AG04449 (cell line): ENCODE measurements around the gene SANBR.

Experiments used
- CTCF ChIA-PET: fragments of 350-600 bp; formaldehyde crosslinking; extraction: SDS; loops from one replicate; lab custom pipeline; 2021; ENCODE audit warnings: antibody characterized with exemption; lab: Yijun Ruan, JAX
- POLR2A ChIA-PET: fragments of 400-600, 350-600 bp; formaldehyde crosslinking; extraction: SDS; loops from one replicate; lab custom pipeline; 2020; ENCODE audit warnings: antibody characterized with exemption, inconsistent platforms; lab: Yijun Ruan, JAX
- DNase-seq: peaks from one replicate; pipeline ENCODE4 v3.0.0-alpha.2; 2010; ENCODE audit warnings: low read depth, low spot score
- H3K4me3 ChIP-seq: 2 replicates; pipeline ENCODE4 v1.5.1; 2011; ENCODE audit warnings: low read depth, mild to moderate bottlenecking, control low read depth, low read length
- CTCF ChIP-seq: IDR thresholded peaks from one replicate; pipeline ENCODE4 v1.5.1; 2011; ENCODE audit warnings: mild to moderate bottlenecking, moderate library complexity, low read length, control low read depth, inconsistent platforms; ENCODE audit not compliant: insufficient read depth; ENCODE audit errors: missing control alignments

SANBR gene

GRCh38 chr2:61059382-61059781, 6.3 kb upstream of the SANBR start:
- ChIA-PET CTCF (no interaction called here), POLR2A (no interaction called here)
- no peak overlapping the region for H3K4me3 ChIP-seq
- no peak for TF ChIP-seq CTCF
- DNase-seq = no peak

GRCh38 chr2:61074100-61074499, 8.4 kb downstream of the SANBR start:
- POLR2A ChIA-PET = no interaction called here
- TF ChIP-seq CTCF = no peak
- CTCF ChIA-PET = no interaction called here
- H3K4me3 ChIP-seq = no peak overlapping the region
- DNase-seq = no peak

GRCh38 chr2:61085883-61086282, 20.2 kb downstream of the SANBR start:
- no peak for TF ChIP-seq CTCF
- no peak for DNase-seq
- no peak overlapping the region for H3K4me3 ChIP-seq
- CTCF ChIA-PET = no interaction called here
- POLR2A ChIA-PET = no interaction called here

GRCh38 chr2:61089797-61090196, 24.1 kb downstream of the SANBR start:
- DNase-seq = no peak
- CTCF ChIA-PET = no interaction called here

GRCh38 chr2:61090386-61090921, 24.8 kb downstream of the SANBR start:
- no peak overlapping the region for H3K4me3 ChIP-seq
- POLR2A ChIA-PET = no interaction called here
- TF ChIP-seq CTCF = no peak
- CTCF ChIA-PET = no interaction called here
- DNase-seq = peak; percentile 3

More at GRCh38 chr2:61089797-61090196, 24.1 kb downstream of the SANBR start:
- POLR2A ChIA-PET = no interaction called here
- H3K4me3 ChIP-seq = no peak overlapping the region
- no peak for TF ChIP-seq CTCF

- ChIA-PET CTCF (interaction anchor here (0.9 kb wide), 1 partner anchor 119 kb away, joined by 3 read pairs; no protein-coding TSS in a partner anchor), POLR2A (no interaction called here)
- TF ChIP-seq CTCF = no peak
- H3K4me3 ChIP-seq = no peak overlapping the region
- no peak for DNase-seq
These were observed 25.8 kb downstream of the SANBR start for GRCh38 chr2:61091485-61091884.
